GM19463 (cell line): ENCODE results near the gene CLDN20.
"Not testable (repeated sequence)": the region's sequence is repeated elsewhere in the genome, so short reads cannot be mapped to it uniquely, and the experiment has no call there.

Experiments
- ATAC-seq: cut with Tn5 transposase; IDR thresholded peaks from one replicate; pipeline ENCODE4 v1.9.1; 2021; ENCODE audit warnings: mild to moderate bottlenecking, moderate library complexity; ENCODE audit not compliant: unreplicated experiment

Gene CLDN20

GRCh38 chr6:155268088-155268867, 4.5 kb downstream of the CLDN20 start:
- ATAC-seq, result not testable (repeated sequence)

DNA sequence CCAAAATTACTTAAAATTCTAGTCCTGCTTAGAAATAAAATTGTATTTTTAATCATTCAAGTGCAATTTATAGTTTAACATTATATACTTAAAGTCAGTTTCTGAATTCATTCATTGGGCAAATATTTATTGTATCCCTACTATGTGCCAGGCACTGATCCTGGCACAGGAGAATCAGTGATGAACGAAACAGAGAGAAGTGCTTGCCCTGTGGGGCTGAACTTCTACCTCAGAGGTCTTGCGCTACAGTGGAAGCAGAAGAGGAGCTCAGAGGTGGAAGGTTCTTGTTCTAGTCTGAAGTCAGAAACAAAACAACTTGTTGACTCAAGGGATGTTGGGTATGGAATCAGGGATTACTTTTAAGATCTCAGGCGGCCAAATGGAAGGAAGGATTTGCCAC, 6.0 kb downstream of the CLDN20 start:
- no peak for ATAC-seq

GRCh38 chr6:155270561-155271091, 6.8 kb downstream of the CLDN20 start:
- no peak for ATAC-seq

DNA sequence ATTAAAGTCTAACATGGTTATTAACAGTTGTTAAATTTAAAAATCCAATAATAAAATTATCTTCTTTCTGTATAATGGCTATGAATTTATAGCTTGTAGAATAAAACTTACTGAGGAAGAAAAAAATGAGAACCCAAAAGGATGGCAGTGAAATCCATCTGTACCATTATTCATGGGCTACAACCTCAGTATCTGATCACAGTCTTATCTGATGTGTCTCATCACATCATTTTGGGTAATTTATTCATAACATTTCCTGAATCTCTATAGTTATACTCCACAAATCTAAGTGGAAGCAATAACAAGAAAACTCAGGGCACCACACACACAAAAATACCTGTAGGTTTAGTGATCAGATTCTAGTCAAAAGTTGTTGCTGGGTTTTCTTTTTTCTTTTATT, 7.3 kb downstream of the CLDN20 start:
- no peak for ATAC-seq

DNA sequence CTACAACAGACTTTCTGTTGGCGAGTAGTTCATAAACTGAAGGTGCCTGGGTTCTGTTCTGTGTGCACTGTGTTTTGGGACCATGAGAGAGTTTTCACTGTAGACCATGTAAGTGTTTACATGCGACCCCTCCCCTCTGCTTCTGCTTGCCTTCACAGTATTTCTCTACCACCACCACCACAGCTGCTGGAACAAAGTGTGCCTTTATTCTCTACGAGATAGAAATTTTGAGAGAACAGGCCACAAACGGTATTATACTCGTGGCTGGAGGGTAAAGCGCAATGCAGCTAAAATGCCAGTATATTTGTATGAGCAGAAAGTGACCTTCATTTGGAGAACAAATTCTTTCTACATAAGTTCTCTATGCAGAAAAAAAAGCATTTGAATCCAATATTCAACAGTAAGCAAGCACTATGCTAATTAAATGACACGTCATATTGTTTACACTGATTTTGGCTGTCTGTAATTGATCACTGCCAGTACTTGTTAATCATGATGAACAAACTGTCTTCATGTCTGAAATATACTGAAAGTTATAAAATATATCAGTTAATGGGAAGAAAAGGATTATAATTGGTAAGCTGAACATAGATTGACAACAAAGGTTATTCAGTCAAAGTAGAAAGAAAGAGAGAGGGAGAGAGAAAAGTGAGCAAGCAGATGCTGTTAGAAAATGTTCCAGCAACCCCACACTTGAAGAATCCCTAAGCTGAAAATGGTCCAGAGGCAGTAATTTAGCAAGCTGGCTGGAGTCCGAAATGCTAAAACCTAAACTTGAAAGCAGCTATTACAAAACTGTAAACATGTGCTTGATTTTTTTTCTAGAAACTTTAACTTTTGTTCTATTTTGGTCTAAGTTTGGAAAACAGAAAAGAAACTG, 8.8 kb downstream of the CLDN20 start:
- ATAC-seq, result no peak

- ATAC-seq, result no peak
These were observed 9.6 kb downstream of the CLDN20 start for GRCh38 chr6:155273431-155273830.

DNA sequence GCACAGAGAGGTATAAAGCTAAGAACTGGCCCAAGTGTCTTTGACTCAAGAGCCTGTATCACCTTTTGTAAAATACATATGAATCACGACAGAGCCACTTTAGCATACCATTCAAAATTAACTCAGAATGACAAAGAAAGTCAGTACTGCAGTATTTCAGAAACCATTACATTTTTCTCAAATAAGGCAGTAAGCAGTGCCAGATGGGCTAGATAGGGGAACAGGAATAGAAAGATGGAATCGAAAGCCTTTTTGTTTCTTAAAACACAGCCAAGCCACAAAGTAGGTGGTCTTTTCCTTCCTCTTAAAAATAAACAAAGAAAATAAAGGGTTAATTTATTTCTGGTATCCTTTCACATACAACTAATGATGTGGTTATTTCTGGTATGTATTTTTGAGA, 10.3 kb downstream of the CLDN20 start:
- no peak for ATAC-seq

DNA sequence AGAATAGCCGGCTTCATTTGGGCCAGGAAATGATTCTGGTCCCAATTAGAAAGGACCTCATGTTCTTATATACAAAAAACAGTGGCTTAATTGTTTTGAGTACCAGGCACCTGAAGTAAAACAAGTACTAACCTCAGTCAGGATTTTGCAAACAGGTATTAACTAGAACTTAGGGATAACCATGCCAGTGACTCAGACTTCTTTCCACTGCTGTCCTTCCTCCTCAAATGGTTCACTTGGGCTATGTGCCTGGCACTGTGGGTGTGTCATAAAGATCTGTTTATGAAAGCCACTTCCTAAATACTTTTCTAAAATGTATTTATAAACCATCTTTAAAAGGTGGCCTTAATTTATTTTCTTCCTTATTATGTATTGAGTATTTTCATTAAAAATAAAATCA, 10.7 kb downstream of the CLDN20 start:
- ATAC-seq, result no peak

DNA sequence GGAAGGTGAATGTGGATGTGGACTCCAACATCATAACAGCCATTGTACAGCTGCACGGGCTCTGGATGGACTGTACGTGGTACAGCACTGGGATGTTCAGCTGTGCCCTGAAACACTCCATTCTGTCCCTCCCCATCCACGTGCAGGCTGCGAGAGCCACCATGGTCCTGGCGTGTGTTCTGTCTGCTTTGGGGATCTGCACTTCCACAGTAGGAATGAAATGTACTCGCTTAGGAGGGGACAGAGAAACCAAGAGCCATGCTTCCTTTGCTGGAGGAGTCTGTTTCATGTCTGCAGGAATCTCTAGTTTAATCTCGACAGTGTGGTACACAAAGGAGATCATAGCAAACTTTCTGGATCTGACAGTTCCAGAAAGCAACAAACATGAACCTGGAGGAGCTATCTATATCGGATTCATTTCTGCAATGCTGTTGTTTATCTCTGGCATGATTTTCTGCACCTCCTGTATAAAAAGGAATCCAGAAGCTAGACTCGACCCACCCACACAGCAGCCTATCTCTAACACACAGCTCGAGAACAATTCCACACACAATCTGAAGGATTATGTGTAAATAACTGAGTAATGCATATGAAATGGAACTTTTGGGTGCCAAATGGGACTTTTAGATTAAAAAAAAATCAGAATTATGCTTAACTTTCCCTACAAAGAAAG, 12.1 kb downstream of the CLDN20 start:
- no peak for ATAC-seq

DNA sequence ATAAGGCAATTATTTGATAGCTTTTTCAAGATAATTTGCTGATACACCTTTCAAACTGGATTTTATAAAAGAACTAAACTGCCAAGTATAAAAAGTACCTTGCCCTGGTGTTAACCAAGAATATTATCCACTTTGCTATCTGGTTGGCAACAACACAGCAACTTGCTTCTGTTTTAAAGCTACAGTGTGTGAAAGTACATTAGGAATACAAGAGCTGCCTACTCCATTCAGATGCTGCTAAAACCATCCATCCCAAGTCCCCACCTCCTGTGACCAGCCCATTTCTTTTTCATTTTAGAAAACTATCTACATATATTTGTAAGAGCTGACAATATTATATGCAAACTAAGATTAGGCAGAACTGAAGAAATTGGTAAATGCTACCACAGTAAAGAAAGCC, 12.8 kb downstream of the CLDN20 start:
- no peak for ATAC-seq

DNA sequence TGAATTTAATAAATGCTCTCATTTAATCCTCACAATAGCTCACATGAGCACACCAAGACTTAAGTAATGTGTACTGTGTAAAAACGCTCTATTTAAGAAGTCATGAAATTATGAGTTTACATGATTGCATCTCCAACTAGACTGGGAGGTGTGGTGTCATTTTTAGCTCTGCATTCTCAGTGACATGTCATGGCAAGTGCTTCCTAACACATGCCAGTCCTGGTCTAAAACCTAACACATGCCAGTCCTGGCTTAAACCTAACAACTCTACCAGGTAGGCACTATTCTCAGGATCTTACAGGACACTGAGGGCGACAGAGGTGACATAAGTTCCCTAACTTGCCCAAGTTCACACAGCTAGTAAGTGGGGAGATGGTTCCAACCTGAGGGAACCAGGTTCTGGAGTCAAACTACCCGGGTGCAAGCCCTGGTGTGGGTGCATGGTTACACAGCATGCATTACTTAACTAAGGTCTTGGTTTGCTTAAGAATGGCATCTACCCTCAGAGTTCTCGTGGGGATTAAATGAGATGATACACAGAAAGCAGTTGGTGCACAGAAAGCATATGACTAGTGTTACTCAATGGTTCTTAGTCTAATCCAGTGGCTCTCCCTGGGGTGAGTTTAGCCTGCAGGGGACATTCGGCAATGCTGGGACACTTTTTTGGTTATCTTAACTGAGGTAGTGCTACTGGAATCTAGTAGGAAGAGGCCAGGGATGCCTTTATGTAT, 14.7 kb downstream of the CLDN20 start:
- ATAC-seq, result no peak

DNA sequence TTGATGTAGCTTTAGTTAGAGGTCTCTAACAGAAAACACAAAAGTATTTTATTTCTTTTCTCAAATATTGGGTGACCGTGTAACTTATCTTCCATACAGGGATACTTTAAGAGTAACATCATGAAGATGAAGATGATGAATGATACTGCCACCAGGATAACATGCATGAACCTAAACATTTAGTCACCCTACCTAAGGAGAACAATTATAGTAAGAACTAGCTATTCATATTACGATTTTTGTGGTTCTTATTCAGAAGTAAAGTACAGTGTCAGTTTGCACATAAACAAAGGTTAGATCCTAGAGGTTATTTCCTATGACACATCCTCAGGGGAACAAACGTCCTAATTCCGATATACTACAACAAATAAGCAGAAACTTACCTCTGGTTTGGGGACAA, 21.0 kb downstream of the CLDN20 start:
- ATAC-seq, result no peak

GRCh38 chr6:155287762-155288161, 23.9 kb downstream of the CLDN20 start:
- ATAC-seq, result no peak

DNA sequence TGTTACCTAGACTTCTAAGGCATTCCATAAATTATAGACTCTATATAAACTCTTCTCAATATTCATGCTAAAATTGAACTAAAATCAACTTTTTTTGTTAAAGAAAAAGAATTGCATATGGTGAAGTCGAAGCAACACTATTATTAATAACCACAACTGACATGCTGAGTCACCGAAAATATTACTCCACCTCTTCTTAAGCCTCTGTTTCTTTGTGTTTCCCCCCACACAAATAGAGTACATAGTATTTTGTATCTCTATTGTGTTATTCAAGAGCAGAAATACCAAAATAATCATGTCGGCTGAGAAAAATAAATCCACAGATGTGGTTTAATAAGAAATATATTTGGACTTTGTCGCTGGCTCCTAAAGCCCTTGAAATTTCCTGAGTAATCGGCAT, 26.7 kb downstream of the CLDN20 start:
- ATAC-seq, result no peak

GRCh38 chr6:155291291-155291690, 27.5 kb downstream of the CLDN20 start:
- ATAC-seq, result no peak

DNA sequence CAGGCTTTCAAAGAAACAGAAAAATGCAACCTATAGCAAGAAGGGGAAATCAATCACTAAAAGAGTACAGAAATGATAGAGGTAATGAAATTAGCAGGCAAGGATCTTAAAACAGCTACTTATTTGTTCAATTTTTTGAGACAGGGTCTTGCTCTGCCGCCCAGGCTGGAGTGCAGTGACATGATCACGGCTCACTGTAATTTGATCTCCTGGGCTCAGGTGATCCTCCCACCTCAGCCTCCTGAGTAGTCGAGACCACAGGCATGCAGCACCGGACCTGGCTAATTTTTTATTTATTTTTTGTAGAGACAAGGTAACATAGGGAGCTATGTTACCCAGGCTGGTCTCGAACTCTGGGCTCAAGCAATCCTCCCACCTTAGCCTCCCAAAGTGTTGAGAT, 28.9 kb downstream of the CLDN20 start:
- no peak for ATAC-seq

DNA sequence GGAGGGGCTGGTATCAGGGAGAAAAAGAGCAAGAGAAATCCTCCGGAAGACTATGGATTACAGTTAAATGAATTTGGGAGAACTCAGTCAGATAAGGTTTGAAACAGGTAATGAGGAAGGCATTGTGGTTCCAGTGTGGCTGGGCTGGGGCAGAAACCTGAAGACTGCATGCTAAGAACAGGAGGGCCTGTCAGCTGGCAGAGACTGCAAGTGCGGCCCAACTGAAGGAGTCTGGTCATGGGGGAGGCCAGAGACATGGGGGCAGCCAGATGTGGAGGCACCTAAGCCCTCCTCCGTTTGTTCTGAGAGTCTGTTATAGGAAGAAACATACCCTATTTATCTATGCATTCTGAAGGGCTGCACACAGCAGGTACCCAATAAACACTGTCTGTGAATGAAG, 33.9 kb downstream of the CLDN20 start:
- no peak for ATAC-seq

DNA sequence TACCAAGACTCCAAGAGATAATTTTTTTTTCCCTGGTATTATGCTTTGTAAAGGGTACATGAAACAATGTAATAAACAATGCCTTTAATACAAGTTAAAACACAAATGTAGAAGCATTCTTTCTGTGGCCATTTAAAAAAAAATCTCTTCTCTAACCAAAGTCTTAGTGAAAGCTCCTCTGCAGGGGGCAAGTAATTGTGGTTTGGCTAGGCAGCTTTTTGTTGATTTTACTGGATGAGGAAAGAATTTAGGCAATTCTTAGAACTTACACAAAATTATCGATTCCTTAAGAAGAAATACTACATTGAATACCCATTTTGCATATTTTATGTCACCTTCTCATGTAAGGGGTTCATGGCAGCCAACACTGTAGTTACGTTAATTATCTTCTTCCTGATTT, 38.1 kb downstream of the CLDN20 start:
- ATAC-seq, result no peak

DNA sequence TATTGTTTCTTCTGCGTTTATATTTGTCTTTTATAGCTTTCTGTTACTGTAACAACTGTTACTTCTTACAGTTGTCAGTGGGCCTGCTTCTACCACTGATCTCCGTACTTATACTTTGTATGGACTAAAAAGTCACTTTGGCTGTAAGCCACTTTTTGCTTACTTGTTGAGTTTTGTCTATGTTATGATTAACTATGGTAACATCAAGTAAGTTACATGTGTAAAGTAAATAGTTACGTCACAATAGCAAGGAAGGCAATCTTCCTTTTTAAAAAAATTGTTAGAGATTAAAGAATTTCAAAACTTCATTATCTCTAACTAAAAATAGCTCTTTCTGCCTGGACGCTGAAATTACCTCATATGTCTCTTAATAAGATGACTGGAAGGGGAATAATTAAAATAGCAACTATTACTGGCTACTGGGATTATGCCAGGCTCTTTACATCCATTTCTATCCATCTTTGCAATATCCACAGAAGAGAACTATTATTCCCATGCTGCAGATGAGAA, 39.6 kb downstream of the CLDN20 start:
- no peak for ATAC-seq

DNA sequence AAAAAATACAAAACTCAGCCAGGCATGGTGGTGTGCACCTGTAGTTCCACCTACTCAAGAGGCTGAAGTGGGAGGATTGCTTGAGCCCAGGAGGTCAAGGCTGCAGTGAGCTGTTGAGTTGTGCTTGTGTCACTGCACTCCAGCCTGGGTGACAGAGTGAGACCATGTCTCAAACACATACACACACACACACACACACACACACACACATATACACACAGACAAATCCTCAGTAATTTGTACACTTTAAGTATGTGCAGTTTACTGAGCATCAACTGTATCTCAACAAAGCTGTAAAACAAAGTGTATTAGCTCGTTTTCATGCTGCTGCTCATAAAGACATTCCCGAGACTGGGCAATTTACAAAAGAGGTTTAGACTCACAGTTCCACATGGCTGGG, 43.1 kb downstream of the CLDN20 start:
- no peak for ATAC-seq

GRCh38 chr6:155309150-155309549, 45.3 kb downstream of the CLDN20 start:
- no peak for ATAC-seq
